Heart left ventricle (tissue), 13 donors: Measurements from ENCODE around the gene SLC8A3.

Source experiments
- CTCF ChIP-seq, 12 donors: fragments of 200-600 bp; sonication (generic) in 4 of 12; IDR thresholded peaks; one replicate each; pipeline versions ENCODE4 v1.5.0 to v1.8.0; 2018 to 2022; ENCODE audit warnings: antibody characterized with exemption in 12 of 12, mild to moderate bottlenecking in 5 of 12
- POLR2A ChIP-seq, 2 donors: fragments of 450-650 bp; IDR thresholded peaks; one replicate each; pipeline ENCODE4 v1.6.1; 2017; ENCODE audit warnings: antibody characterized with exemption in 2 of 2, mild to moderate bottlenecking in 2 of 2, moderate library complexity in 2 of 2
- donor health status: ischemic (EF 13 %, LVEDD 7.1; RV severe dilation, severe dysfunction).
- donor health status: DM: no; HTN: yes; CAD: no.
- donor health status: DM: no; HTN: no; CAD: no.
- donor health status: ischemic (EF 25% LVEDD 6.9; RV normal size, moderate dysfunction).
- donor health status: ischemic (EF 25% LVEDD 5.7; RV mildly dilated, moderate dysfunction).
- donor health status: ischemic (EF 35%, LVEDD 5.7; RV mildly dilated, moderate dysfunction).
- donor health status: nonischemic (EF 11% LVEDD 7.7; RV severe dilation, severe dysfunction).
- donor health status: DM: yes; HTN: yes; CAD: no.
- donor health status: PGD.
- donor health status: ischemic (EF 29% LVEDD 5.4; RV normal size, mild dysfunction).
- donor health status: nonischemic (EF 23%, LVEDD 6.1; RV moderate dilation, normal function).

GRCh38 chr14:70192915-70193314 is 4.2 kb upstream of the SLC8A3 start:
- no peak for TF ChIP-seq POLR2A (IDR thresholded peaks at IDR 0.05)
- no peak for TF ChIP-seq CTCF (IDR thresholded peaks at IDR 0.05)
